HCT116 (cell line): ENCODE measurements around the gene GRM8. TPM values are rescaled to one million over a fixed set of nuclear protein-coding genes. Genes with fewer than 3 reads are reported as not detected.

Source experiments
- ATAC-seq: fragments of 200-7000 bp; cut with Tn5 transposase; 2 replicates; pipeline ENCODE4 v1.9.1; 2020; ENCODE audit warnings: mild to moderate bottlenecking, moderate library complexity
- BruUV-seq: library from RNA; stranded (reverse); fragments of 400-500 nt; replicated peaks from 2 replicates; lab custom pipeline; 2021; lab: Mats Ljungman, UMichigan
- CTCF ChIA-PET: fragments of 300-600 bp; sonication (Branson Sonifier 250); formaldehyde crosslinking; loops from one replicate; lab custom pipeline; 2021; ENCODE audit warnings: antibody characterized with exemption; lab: Charles Lee
- POLR2A ChIA-PET: fragments of 300-600, 350-600 bp; sonication (Branson Sonifier 250); formaldehyde crosslinking; loops from one replicate; lab custom pipeline; 2021; ENCODE audit warnings: antibody characterized with exemption; lab: Charles Lee
- RAD21 ChIA-PET, 2 experiments: fragments of 300-600 bp; sonication (Branson Sonifier 250); formaldehyde crosslinking; loops; one replicate each; lab custom pipeline; 2023; ENCODE audit warnings: low total read pairs in 2 of 2; ENCODE audit not compliant: uncharacterized antibody in 2 of 2, unreplicated experiment in 2 of 2, low non-redundant PET in 1 of 2; lab: Charles Lee
- DNase-seq: peaks from one replicate; pipeline ENCODE4 v3.0.0-alpha.2; 2010; ENCODE audit warnings: low read depth, low spot score
- H2AFZ ChIP-seq: fragments of 200-600 bp; shearing (Covaris generic), sonication (generic); 2 replicates; pipeline ENCODE4 v1.6.1; 2017; ENCODE audit warnings: low read depth, mixed run types, mixed read lengths, antibody characterized with exemption, low read length; ENCODE audit not compliant: poor library complexity, severe bottlenecking
- H3K27ac ChIP-seq: 2 replicates; pipeline ENCODE4 v1.5.1; 2012; ENCODE audit warnings: low read depth, low read length
- H3K27me3 ChIP-seq: fragments of 200-600 bp; sonication (generic); 2 replicates; pipeline ENCODE4 v1.6.1; 2016; ENCODE audit warnings: mixed run types, low read length, mixed read lengths; ENCODE audit not compliant: insufficient read depth
- H3K36me3 ChIP-seq, 2 experiments: fragments of 200-500 bp in 1 of 2; fragments of 200-600 bp in 1 of 2; sonication (Bioruptor generic) in 1 of 2; sonication (generic) in 1 of 2; 2 replicates each; pipeline versions ENCODE4 v1.5.1 to v1.6.1; 2014 to 2016; ENCODE audit warnings: low read length in 2 of 2, inconsistent platforms in 1 of 2, mixed read lengths in 1 of 2, mixed run types in 1 of 2; ENCODE audit not compliant: insufficient read depth in 2 of 2, control insufficient read depth in 1 of 2
- H3K4me1 ChIP-seq, 2 experiments: fragments of 200-600 bp in 1 of 2; sonication (generic) in 1 of 2; 2 replicates each; pipeline versions ENCODE4 v1.5.1 to v1.6.1; 2012 to 2017; ENCODE audit warnings: low read length in 2 of 2, inconsistent platforms in 1 of 2, mild to moderate bottlenecking in 1 of 2, mixed read lengths in 1 of 2, mixed run types in 1 of 2, moderate library complexity in 1 of 2; ENCODE audit not compliant: insufficient read depth in 2 of 2, control insufficient read depth in 1 of 2
- H3K4me2 ChIP-seq: fragments of 200-600 bp; sonication (generic); 2 replicates; pipeline ENCODE4 v1.6.1; 2017; ENCODE audit warnings: mixed run types, low read length, mixed read lengths
- H3K4me3 ChIP-seq, 2 experiments: fragments of 200-600 bp in 1 of 2; sonication (generic) in 1 of 2; replicated peaks in 1 of 2; 2 replicates each; pipeline ENCODE4 v1.5.1; 2011 to 2016; ENCODE audit warnings: low read length in 2 of 2, control low read depth in 1 of 2, low read depth in 1 of 2, mild to moderate bottlenecking in 1 of 2, mixed read lengths in 1 of 2, mixed run types in 1 of 2
- H3K79me2 ChIP-seq: fragments of 200-600 bp; sonication (generic); 2 replicates; pipeline ENCODE4 v1.6.1; 2017; ENCODE audit warnings: mild to moderate bottlenecking, mixed run types, low read length, moderate library complexity, mixed read lengths; ENCODE audit not compliant: insufficient read depth
- H3K9ac ChIP-seq: fragments of 200-600 bp; sonication (generic); 2 replicates; pipeline ENCODE4 v1.6.1; 2016; ENCODE audit warnings: low read length, mixed read lengths
- H3K9me2 ChIP-seq: fragments of 200-600 bp; sonication (generic), shearing (Covaris generic); 2 replicates; pipeline ENCODE4 v1.6.1; 2017; ENCODE audit warnings: mixed run types, mild to moderate bottlenecking, moderate library complexity; ENCODE audit not compliant: insufficient read depth
- H3K9me3 ChIP-seq, 2 experiments: fragments of 200-500 bp in 1 of 2; fragments of 200-600 bp in 1 of 2; sonication (Bioruptor generic) in 1 of 2; sonication (generic) in 1 of 2; 2 replicates each; pipeline ENCODE4 v1.6.1; 2014 to 2017; ENCODE audit warnings: low read length in 2 of 2, mixed read lengths in 2 of 2, inconsistent platforms in 1 of 2, low read depth in 1 of 2, mild to moderate bottlenecking in 1 of 2, mixed run types in 1 of 2, moderate library complexity in 1 of 2; ENCODE audit not compliant: control insufficient read depth in 1 of 2, insufficient read depth in 1 of 2
- H4K20me1 ChIP-seq: fragments of 200-600 bp; sonication (generic), shearing (Covaris generic); 2 replicates; pipeline ENCODE4 v1.6.1; 2017; ENCODE audit warnings: mixed run types, mild to moderate bottlenecking, moderate library complexity; ENCODE audit not compliant: insufficient read depth
- ATF3 ChIP-seq: IDR thresholded peaks from 2 replicates; pipeline ENCODE4 v1.6.1; 2012
- CBX3 ChIP-seq: IDR thresholded peaks from 2 replicates; pipeline ENCODE4 v1.6.1; 2012; ENCODE audit warnings: low read depth
- EGR1 ChIP-seq: IDR thresholded peaks from 2 replicates; pipeline ENCODE4 v1.6.1; 2012; ENCODE audit warnings: low read depth
- ELF1 ChIP-seq: IDR thresholded peaks from 2 replicates; pipeline ENCODE4 v1.6.1; 2012; ENCODE audit warnings: low read depth, borderline replicate concordance
- EZH2phosphoT487 ChIP-seq: fragments of 200-600 bp; IDR thresholded peaks from 2 replicates; pipeline ENCODE4 v1.6.1; 2018; ENCODE audit warnings: antibody characterized with exemption, borderline replicate concordance
- JUND ChIP-seq: IDR thresholded peaks from 2 replicates; pipeline ENCODE4 v1.6.1; 2012
- MAX ChIP-seq: IDR thresholded peaks from 2 replicates; pipeline ENCODE4 v1.6.1; 2012
- POLR2A ChIP-seq: IDR thresholded peaks from 2 replicates; pipeline ENCODE4 v1.7.0; 2011; ENCODE audit warnings: borderline replicate concordance; ENCODE audit not compliant: insufficient read depth, insufficient read length; ENCODE audit errors: extremely low read depth
- REST ChIP-seq: IDR thresholded peaks from 2 replicates; pipeline ENCODE4 v1.6.1; 2012; ENCODE audit warnings: low read depth
- SIN3A ChIP-seq: IDR thresholded peaks from 2 replicates; pipeline ENCODE4 v1.6.1; 2012; ENCODE audit warnings: low read depth
- TCF7L2 ChIP-seq: IDR thresholded peaks from 2 replicates; pipeline ENCODE4 v1.7.0; 2011; ENCODE audit warnings: borderline replicate concordance, inconsistent platforms; ENCODE audit not compliant: insufficient read depth, insufficient read length; ENCODE audit errors: extremely low read depth
- ZBTB33 ChIP-seq: IDR thresholded peaks from 2 replicates; pipeline ENCODE4 v1.6.1; 2011; ENCODE audit warnings: mild to moderate bottlenecking, low read length, moderate library complexity; ENCODE audit not compliant: insufficient replicate concordance; ENCODE audit errors: extremely low read depth
- ZNF274 ChIP-seq: fragments of 200-500 bp; sonication (Bioruptor generic); IDR thresholded peaks from 2 replicates; pipeline ENCODE4 v1.6.1; 2014; ENCODE audit warnings: mild to moderate bottlenecking, low read depth, low read length, inconsistent platforms
- intact Hi-C: fragments of 100-400 bp; cut with micrococcal nuclease; formaldehyde crosslinking; loops from 2 replicates; pipeline ENCODE4 v1.10.0; 2022
- total RNA-seq: library from RNA; stranded (reverse); gene quantifications from one replicate; pipeline ENCODE4 v1.2.1, GENCODE V29; 2021; ENCODE audit not compliant: unreplicated experiment

GRM8 gene
- total RNA-seq, 1 experiment from 2014 or later, result 0.05 TPM

GRCh38 chr7:126442908-126443307 is 809.8 kb downstream of the GRM8 start:
- no peak overlapping the region for H3K27ac ChIP-seq
- intact Hi-C loops, result no loop called here
- H4K20me1 ChIP-seq, result no peaks in the 10 kb centered on the region
- H3K27me3 ChIP-seq, result no peaks in the 10 kb centered on the region
- ChIA-PET POLR2A (no interaction called here), CTCF (no interaction called here), RAD21 (no interaction called here)
- H3K4me2 ChIP-seq, result no peak overlapping the region
- ATAC-seq (no peak), DNase-seq (no peak)
- TF ChIP-seq ELF1, result no peak
- no peak for TF ChIP-seq POLR2A
- no peak for TF ChIP-seq CBX3
- no peak for TF ChIP-seq REST
- TF ChIP-seq ZNF274, result no peak
- H3K36me3 ChIP-seq, result no peaks in the 10 kb centered on the region
- H3K79me2 ChIP-seq, result no peaks in the 10 kb centered on the region
- no peaks in the 10 kb centered on the region for H3K9me3 ChIP-seq
- no peak overlapping the region for H2AFZ ChIP-seq
- H3K4me3 ChIP-seq, result no peak overlapping the region
- BruUV-seq, result no TSS peak
- H3K9ac ChIP-seq, result no peak overlapping the region
- H3K4me1 ChIP-seq, result no peaks in the 10 kb centered on the region
- H3K9me2 ChIP-seq, result no peaks in the 10 kb centered on the region

- H3K4me1 ChIP-seq, result no peaks in the 10 kb centered on the region
- intact Hi-C loops, result no loop called here
- H3K4me3 ChIP-seq, result no peak overlapping the region
- no peak overlapping the region for H3K4me2 ChIP-seq
- H3K79me2 ChIP-seq, result no peaks in the 10 kb centered on the region
- H3K36me3 ChIP-seq, result no peaks in the 10 kb centered on the region
- H3K9ac ChIP-seq, result no peak overlapping the region
- H2AFZ ChIP-seq, result no peak overlapping the region
- ChIA-PET POLR2A (no interaction called here), RAD21 (no interaction called here), CTCF (no interaction called here)
- TF ChIP-seq MAX (no peak), TCF7L2 (no peak), JUND (no peak), ZBTB33 (no peak), SIN3A (no peak), EGR1 (no peak), ATF3 (no peak), EZH2phosphoT487 (no peak)
- BruUV-seq, result no TSS peak
- no peak for DNase-seq
- no peak overlapping the region for H3K27ac ChIP-seq
- ATAC-seq, result no peak
- H3K27me3 ChIP-seq, result no peaks in the 10 kb centered on the region
- no peaks in the 10 kb centered on the region for H3K9me3 ChIP-seq
- no peaks in the 10 kb centered on the region for H3K9me2 ChIP-seq
- no peaks in the 10 kb centered on the region for H4K20me1 ChIP-seq
Measured at GRCh38 chr7:126441745-126442144, 811.0 kb downstream of the GRM8 start.
